A549 (cell line): ENCODE data around the gene CDKN1C.

ENCODE experiments used
- CEBPB ChIP-seq, 2 experiments: fragments of >200 bp in 1 of 2; sonication (Bioruptor Twin) in 1 of 2; formaldehyde crosslinking in 1 of 2; IDR thresholded peaks; 2 replicates each; pipeline ENCODE4 v1.6.1; 2012 to 2016
- CHD2 ChIP-seq: fragments of 150-350 bp; IDR thresholded peaks from 2 replicates; pipeline ENCODE4 v1.6.1; 2014; ENCODE audit warnings: low read length; ENCODE audit not compliant: partially characterized antibody
- CTCF ChIP-seq: fragments of >200 bp; sonication (Bioruptor Twin); formaldehyde crosslinking; IDR thresholded peaks from 3 replicates; pipeline ENCODE4 v1.5.1; 2016
- EP300 ChIP-seq, 2 experiments: fragments of >200 bp; sonication (Bioruptor Twin); formaldehyde crosslinking; IDR thresholded peaks; 2 replicates in 1 of 2; 3 replicates in 1 of 2; pipeline ENCODE4 v1.6.1; 2016 to 2017
- HOXA7 ChIP-seq: fragments of 250-450 bp; sonication (Bioruptor Pico); IDR thresholded peaks from 2 replicates; pipeline ENCODE4 v1.5.0; 2020; ENCODE audit warnings: mild to moderate bottlenecking, moderate library complexity
- MAZ ChIP-seq: fragments of 150-350 bp; IDR thresholded peaks from 2 replicates; pipeline ENCODE4 v1.6.1; 2014; ENCODE audit warnings: antibody characterized with exemption, low read depth, low read length, borderline replicate concordance
- NR3C1 ChIP-seq: fragments of >200 bp; sonication (Bioruptor Twin); formaldehyde crosslinking; IDR thresholded peaks from 3 replicates; pipeline ENCODE4 v1.6.1; 2017
- POLR2A ChIP-seq: IDR thresholded peaks from 2 replicates; pipeline ENCODE4 v1.6.1; 2012; ENCODE audit warnings: mild to moderate bottlenecking, low read length
- RNF2 ChIP-seq: fragments of 200-600 bp; sonication (generic); IDR thresholded peaks from 2 replicates; pipeline ENCODE4 v1.6.1; 2016; ENCODE audit warnings: low read depth, mild to moderate bottlenecking, antibody characterized with exemption, moderate library complexity, borderline replicate concordance
- SMC3 ChIP-seq: fragments of >200 bp; sonication (Bioruptor Twin); formaldehyde crosslinking; IDR thresholded peaks from 3 replicates; pipeline ENCODE4 v1.6.1; 2018; ENCODE audit warnings: inconsistent platforms

GRCh38 chr11:2923446-2924375 is 38.1 kb upstream of the CDKN1C start:
- TF ChIP-seq CTCF: no peak
- TF ChIP-seq SMC3: no peak
- no peak for TF ChIP-seq HOXA7 (CRISPR knock-in tag)
- no peak for TF ChIP-seq POLR2A
- TF ChIP-seq RNF2: no peak
- TF ChIP-seq NR3C1: no peak
- no peak for TF ChIP-seq MAZ
- TF ChIP-seq CEBPB (IDR thresholded peaks at IDR 0.05): no peak
- TF ChIP-seq CHD2: no peak
- TF ChIP-seq EP300 (IDR thresholded peaks at IDR 0.05): no peak
